GM23338 (cell line): ENCODE data around the gene FILIP1. TPM values are rescaled to one million over a fixed set of nuclear protein-coding genes. Genes with fewer than 3 reads are reported as not detected.

ENCODE experiments used
- ATAC-seq: fragments of 200-7000 bp; cut with Tn5 transposase; 3 replicates; pipeline ENCODE4 v1.9.1; 2020
- DNase-seq: peaks from one replicate; pipeline ENCODE4 v3.0.0-alpha.2; 2015; ENCODE audit warnings: low spot score
- H2AFZ ChIP-seq: fragments of 200-600 bp; sonication (generic); 2 replicates; pipeline ENCODE4 v1.8.0; 2016; ENCODE audit warnings: antibody characterized with exemption, mild to moderate bottlenecking, moderate library complexity
- H3F3A ChIP-seq: fragments of 200-600 bp; sonication (generic); replicated peaks from 2 replicates; pipeline ENCODE4 v1.8.0; 2017; ENCODE audit warnings: antibody characterized with exemption, mixed run types, low read depth
- H3K27ac ChIP-seq: fragments of 200-600 bp; sonication (generic); 2 replicates; pipeline ENCODE4 v1.6.1; 2016; ENCODE audit warnings: low read depth
- H3K27me3 ChIP-seq: fragments of 200-600 bp; sonication (generic); 2 replicates; pipeline ENCODE4 v1.8.0; 2016; ENCODE audit warnings: mild to moderate bottlenecking, mixed run types, moderate library complexity; ENCODE audit not compliant: insufficient read depth
- H3K36me3 ChIP-seq: fragments of 200-600 bp; sonication (generic); 2 replicates; pipeline ENCODE4 v1.8.0; 2016; ENCODE audit warnings: mild to moderate bottlenecking; ENCODE audit not compliant: insufficient read depth
- H3K4me1 ChIP-seq: fragments of 200-600 bp; sonication (generic); 2 replicates; pipeline ENCODE4 v1.8.0; 2016; ENCODE audit warnings: mild to moderate bottlenecking, moderate library complexity; ENCODE audit not compliant: insufficient read depth
- H3K4me2 ChIP-seq: fragments of 200-600 bp; sonication (generic); 2 replicates; pipeline ENCODE4 v1.7.1; 2017; ENCODE audit warnings: mixed run types
- H3K4me3 ChIP-seq: fragments of 200-600 bp; sonication (generic); 2 replicates; pipeline ENCODE4 v1.6.1; 2016; ENCODE audit warnings: mixed run types
- H3K79me2 ChIP-seq: fragments of 200-600 bp; sonication (generic); replicated peaks from 2 replicates; pipeline ENCODE4 v1.8.0; 2017; ENCODE audit warnings: mild to moderate bottlenecking; ENCODE audit not compliant: insufficient read depth
- H3K9me2 ChIP-seq: fragments of 200-600 bp; sonication (generic); 2 replicates; pipeline ENCODE4 v1.8.0; 2017; ENCODE audit not compliant: insufficient read depth
- H4K20me1 ChIP-seq: fragments of 200-600 bp; sonication (generic); replicated peaks from 2 replicates; pipeline ENCODE4 v1.8.0; 2017; ENCODE audit warnings: mild to moderate bottlenecking; ENCODE audit not compliant: insufficient read depth
- H3K27ac Mint-ChIP-seq: 2 replicates; pipeline ENCODE4 v1.8.0; 2020; ENCODE audit warnings: inconsistent platforms, mild to moderate bottlenecking, moderate library complexity, mixed read lengths
- H3K27me3 Mint-ChIP-seq: 3 replicates; pipeline ENCODE4 v1.8.0; 2022; ENCODE audit warnings: low read depth, mild to moderate bottlenecking, moderate library complexity, mixed read lengths, inconsistent platforms; ENCODE audit not compliant: insufficient read depth, poor library complexity
- H3K36me3 Mint-ChIP-seq: 3 replicates; pipeline ENCODE4 v1.8.0; 2021; ENCODE audit warnings: low read depth, mild to moderate bottlenecking, inconsistent platforms, moderate library complexity, mixed read lengths
- H3K4me1 Mint-ChIP-seq: 3 replicates; pipeline ENCODE4 v1.8.0; 2020; ENCODE audit warnings: mild to moderate bottlenecking, inconsistent platforms, mixed read lengths
- H3K4me3 Mint-ChIP-seq: 3 replicates; pipeline ENCODE4 v1.8.0; 2021; ENCODE audit warnings: moderate library complexity, mild to moderate bottlenecking, inconsistent platforms, mixed read lengths
- H3K9me3 Mint-ChIP-seq: 3 replicates; pipeline ENCODE4 v1.8.0; 2020; ENCODE audit warnings: moderate library complexity, mild to moderate bottlenecking, inconsistent platforms, mixed read lengths
- CREB1 ChIP-seq: fragments of 250-450 bp; sonication (Bioruptor Pico); IDR thresholded peaks from 2 replicates; pipeline ENCODE4 v1.5.0; 2020; ENCODE audit warnings: low read depth, mild to moderate bottlenecking, moderate library complexity
- CTCF ChIP-seq, 2 experiments: fragments of 200-600 bp in 1 of 2; sonication (generic) in 1 of 2; conservative IDR thresholded peaks; 2 replicates each; pipeline versions ENCODE4 v1.5.1 to v1.6.1; 2016 to 2017; ENCODE audit warnings: antibody characterized with exemption in 2 of 2, low read depth in 2 of 2, mild to moderate bottlenecking in 2 of 2, moderate library complexity in 1 of 2
- ETS1 ChIP-seq: IDR thresholded peaks from 2 replicates; pipeline ENCODE4 v1.6.1; 2016; ENCODE audit warnings: antibody characterized with exemption
- EZH2 ChIP-seq: fragments of 200-600 bp; sonication (generic); IDR thresholded peaks from one replicate; pipeline ENCODE4 v1.8.0; 2017; ENCODE audit warnings: antibody characterized with exemption, mild to moderate bottlenecking, low read depth; ENCODE audit not compliant: unreplicated experiment
- EZH2phosphoT487 ChIP-seq: fragments of 200-600 bp; sonication (generic); IDR thresholded peaks from one replicate; pipeline ENCODE4 v1.8.1; 2018; ENCODE audit warnings: antibody characterized with exemption; ENCODE audit not compliant: unreplicated experiment
- JUNB ChIP-seq: IDR thresholded peaks from one replicate; pipeline ENCODE4 v1.6.1; 2016; ENCODE audit warnings: antibody characterized with exemption; ENCODE audit not compliant: unreplicated experiment
- NANOG ChIP-seq: IDR thresholded peaks from 2 replicates; pipeline ENCODE4 v1.6.1; 2016; ENCODE audit warnings: antibody characterized with exemption, borderline replicate concordance
- POLR2AphosphoS5 ChIP-seq: IDR thresholded peaks from 2 replicates; pipeline ENCODE4 v1.6.1; 2016; ENCODE audit warnings: antibody characterized with exemption, low read depth
- REST ChIP-seq: IDR thresholded peaks from one replicate; pipeline ENCODE4 v1.6.1; 2018; ENCODE audit warnings: antibody characterized with exemption; ENCODE audit not compliant: unreplicated experiment
- STAT1 ChIP-seq: IDR thresholded peaks from one replicate; pipeline ENCODE4 v1.6.1; 2016; ENCODE audit warnings: antibody characterized with exemption; ENCODE audit not compliant: unreplicated experiment
- ZNF114 ChIP-seq: fragments of 250-450 bp; sonication (Bioruptor Pico); IDR thresholded peaks from 2 replicates; pipeline ENCODE4 v1.5.0; 2020; ENCODE audit warnings: mild to moderate bottlenecking, moderate library complexity
- ZNF331 ChIP-seq: fragments of 250-450 bp; sonication (Bioruptor Pico); IDR thresholded peaks from 2 replicates; pipeline ENCODE4 v1.5.0; 2020; ENCODE audit warnings: low read depth, mild to moderate bottlenecking, moderate library complexity
- polyA plus RNA-seq: library from polyadenylated mRNA; unstranded; fragments of >200 nt; fragmentation: Nextera tagmentation; extraction: Ambion mirVana; gene quantifications from 2 replicates; pipeline ENCODE4 v1.2.1, GENCODE V29; 2016
- total RNA-seq: library from RNA; depleted of rRNA; stranded (reverse); fragments of >200 nt; shearing (Covaris generic); gene quantifications from 2 replicates; pipeline ENCODE4 v1.2.3, GENCODE V29; 2014

Gene FILIP1
- total and polyA plus RNA-seq, 2 experiments from 2014 or later: 3.7 to 6.4 TPM

GRCh38 chr6:75450903-75451302 is 42.7 kb downstream of the FILIP1 start (continued):
- TF ChIP-seq CTCF (conservative IDR thresholded peaks at IDR 0.05; ENCODE audit: low read depth in 2 of 2) (no peak), EZH2phosphoT487 (no peak), POLR2AphosphoS5 (no peak), ETS1 (no peak), NANOG (no peak), REST (no peak), ZNF114 (no peak), STAT1 (no peak), CREB1 (CRISPR knock-in tag) (no peak)

GRCh38 chr6:75449630-75450206 is 43.9 kb downstream of the FILIP1 start:
- Mint-ChIP-seq H3K27ac (no peak overlapping the region), H3K4me3 (no peak overlapping the region), H3K4me1 (no peaks in the 10 kb centered on the region; the same call in 2 of the 3 replicates), H3K9me3 (no peaks in the 10 kb centered on the region), H3K36me3 (no peaks in the 10 kb centered on the region), H3K27me3 (no peaks in the 10 kb centered on the region)
- H2AFZ ChIP-seq: no peak overlapping the region
- H3K79me2 ChIP-seq: no peaks in the 10 kb centered on the region
- H4K20me1 ChIP-seq: no peaks in the 10 kb centered on the region
- TF ChIP-seq JUNB (no peak), ZNF331 (CRISPR knock-in tag) (no peak), REST (no peak), CTCF (conservative IDR thresholded peaks at IDR 0.05; ENCODE audit: low read depth in 2 of 2) (no peak), STAT1 (no peak), NANOG (no peak), EZH2phosphoT487 (no peak), CREB1 (CRISPR knock-in tag) (no peak), EZH2 (no peak)
- H3K4me2 ChIP-seq: no peak overlapping the region
- H3K4me1 ChIP-seq: no peaks in the 10 kb centered on the region
- no peaks in the 10 kb centered on the region for H3F3A ChIP-seq
- DNase-seq: no peak
- no peaks in the 10 kb centered on the region for H3K36me3 ChIP-seq
- no peak for ATAC-seq
- no peak overlapping the region for H3K4me3 ChIP-seq
- H3K9me2 ChIP-seq: no peaks in the 10 kb centered on the region
- H3K27me3 ChIP-seq: no peaks in the 10 kb centered on the region
- H3K27ac ChIP-seq: no peak overlapping the region
